ENCODE data around the gene P2RY12.

The P2RY12 gene

GRCh38 chr3:151383111-151383510 lies 1.4 kb downstream of the P2RY12 start:
- H3K27me3 Mint-ChIP-seq = no peaks in the 10 kb centered on the region
- H3K36me3 Mint-ChIP-seq = no peaks in the 10 kb centered on the region
- H3K27ac Mint-ChIP-seq = peak overlapping the region; percentile 94
- peak overlapping the region; percentile 9 for H3K4me3 Mint-ChIP-seq
- no peaks in the 10 kb centered on the region for H3K9me3 Mint-ChIP-seq
- ATAC-seq (ENCODE audit: low read depth) (no peak), DNase-seq (ENCODE audit: low spot score in 2 of 2) (no peak)
- H3K4me1 Mint-ChIP-seq = peaks cover 42% of the 10 kb centered on the region

DNA sequence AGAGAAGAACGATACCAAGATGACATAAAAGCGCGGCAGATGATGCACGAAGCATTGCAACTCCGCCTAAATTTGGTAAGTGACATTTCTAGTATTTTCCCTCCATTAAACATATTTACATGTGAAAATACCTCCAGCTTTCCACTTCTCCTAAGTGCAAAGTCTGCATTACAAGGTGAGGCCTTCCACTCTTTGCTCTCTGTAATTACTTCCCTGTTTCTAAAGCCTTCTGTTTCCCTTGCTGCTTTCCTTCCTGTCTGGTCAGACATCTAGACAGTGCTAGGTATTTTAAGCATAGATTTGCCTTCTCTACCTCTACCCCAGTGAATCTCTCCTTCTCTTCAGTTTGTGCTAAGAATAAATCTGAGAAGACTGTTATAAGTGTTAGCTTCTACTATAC lies 1.9 kb downstream of the P2RY12 start:
- ATAC-seq (ENCODE audit: low read depth) (peak; percentile 68), DNase-seq (ENCODE audit: low spot score in 2 of 2) (peak in 1 of 2 donors; percentile 23)
- Mint-ChIP-seq H3K4me1 (peaks cover 42% of the 10 kb centered on the region), H3K9me3 (no peaks in the 10 kb centered on the region), H3K27ac (peak overlapping the region; percentile 94), H3K4me3 (peak overlapping the region; percentile 9), H3K36me3 (no peaks in the 10 kb centered on the region), H3K27me3 (no peaks in the 10 kb centered on the region)

DNA sequence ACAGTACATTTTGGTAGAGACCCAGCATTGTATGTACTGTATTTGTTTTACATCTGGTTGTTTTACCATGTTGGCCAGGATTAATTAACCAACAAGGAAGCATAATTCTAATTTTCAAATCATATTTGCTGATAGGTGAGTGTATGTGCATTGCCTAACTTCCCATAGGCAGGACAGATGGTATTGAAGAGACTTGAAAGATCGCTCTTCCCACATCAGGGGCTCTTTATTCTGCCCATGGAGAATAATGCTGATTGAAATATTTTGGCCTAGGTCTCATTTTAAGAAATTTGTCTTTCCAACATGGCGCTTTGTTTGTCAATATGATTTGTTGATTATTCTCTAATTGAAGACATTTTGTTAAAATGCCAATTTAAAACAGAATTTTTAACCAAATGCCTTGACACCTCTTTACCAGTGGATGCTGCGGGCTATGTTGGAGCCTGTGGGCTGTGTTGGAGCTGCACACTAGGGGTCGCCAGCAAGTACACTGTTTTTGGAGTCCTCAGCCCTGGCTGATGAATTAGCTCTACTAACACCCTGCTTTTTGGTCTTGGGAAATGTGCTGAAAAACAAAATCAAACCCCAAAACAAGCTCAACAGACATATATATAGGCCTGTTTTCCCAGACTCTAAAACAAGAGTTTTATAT lies 5.3 kb downstream of the P2RY12 start:
- Mint-ChIP-seq H3K27ac (peak overlapping the region; percentile 14), H3K36me3 (no peaks in the 10 kb centered on the region), H3K27me3 (no peaks in the 10 kb centered on the region), H3K4me1 (peaks cover 28% of the 10 kb centered on the region), H3K4me3 (no peak overlapping the region), H3K9me3 (no peaks in the 10 kb centered on the region)
- DNase-seq (ENCODE audit: low spot score in 2 of 2) (peak in 1 of 2 donors; percentile 31), ATAC-seq (ENCODE audit: low read depth) (peak; percentile 62)

DNA sequence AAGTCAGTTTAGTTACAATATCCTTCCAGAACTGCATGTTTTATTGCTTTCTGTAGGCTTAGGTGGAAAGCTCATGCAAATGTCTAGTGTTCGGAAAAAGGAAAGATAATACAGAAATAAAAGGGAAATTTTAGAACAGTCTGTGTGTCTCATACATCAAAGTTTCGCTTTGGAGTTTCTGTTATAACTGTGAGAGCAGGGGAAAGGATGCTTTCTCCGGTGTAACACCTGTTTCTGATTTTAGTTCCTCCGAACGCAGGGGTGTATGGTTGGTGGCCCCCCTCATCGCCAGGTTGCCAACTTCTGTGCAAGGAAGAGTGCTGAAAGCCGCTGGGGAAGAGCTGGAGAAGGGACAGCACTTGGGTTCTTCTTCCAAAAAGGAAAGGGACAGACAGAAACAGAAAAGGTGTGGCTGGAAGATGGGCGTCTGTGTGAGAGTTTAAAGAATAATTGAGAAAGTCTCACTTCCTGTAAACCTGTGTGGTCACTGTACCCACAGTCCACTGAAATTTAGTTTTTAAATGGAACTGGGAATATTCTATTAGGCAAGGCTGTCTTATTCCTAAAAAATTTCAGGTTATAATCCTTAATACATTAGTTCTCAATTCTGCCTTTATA lies 6.7 kb downstream of the P2RY12 start:
- H3K4me3 Mint-ChIP-seq = peak overlapping the region; percentile 82
- no peaks in the 10 kb centered on the region for H3K9me3 Mint-ChIP-seq
- H3K27me3 Mint-ChIP-seq = no peaks in the 10 kb centered on the region
- H3K27ac Mint-ChIP-seq = peak overlapping the region; percentile 85
- peaks cover 17% of the 10 kb centered on the region for H3K4me1 Mint-ChIP-seq
- ATAC-seq (ENCODE audit: low read depth) (peak; percentile 53), DNase-seq (ENCODE audit: low spot score in 2 of 2) (no peak)
- no peaks in the 10 kb centered on the region for H3K36me3 Mint-ChIP-seq

- no peak for ATAC-seq (ENCODE audit: low read depth)
- H3K36me3 Mint-ChIP-seq = no peaks in the 10 kb centered on the region
- H3K9me3 Mint-ChIP-seq = no peaks in the 10 kb centered on the region
- no peaks in the 10 kb centered on the region for H3K4me1 Mint-ChIP-seq
- no peak overlapping the region for H3K4me3 Mint-ChIP-seq
- H3K27me3 Mint-ChIP-seq = no peaks in the 10 kb centered on the region
- DNase-seq (ENCODE audit: low spot score in 2 of 2) = no peak
- H3K27ac Mint-ChIP-seq = no peak overlapping the region
Observed at GRCh38 chr3:151372063-151372820, 12.3 kb downstream of the P2RY12 start.

- Mint-ChIP-seq H3K36me3 (no peaks in the 10 kb centered on the region), H3K9me3 (no peaks in the 10 kb centered on the region), H3K4me3 (no peak overlapping the region), H3K27me3 (no peaks in the 10 kb centered on the region), H3K27ac (no peak overlapping the region), H3K4me1 (no peaks in the 10 kb centered on the region)
- ATAC-seq (ENCODE audit: low read depth) = no peak
- no peak for DNase-seq (ENCODE audit: low spot score in 2 of 2)
Observed at GRCh38 chr3:151371526-151371925, 13.0 kb downstream of the P2RY12 start.

DNA sequence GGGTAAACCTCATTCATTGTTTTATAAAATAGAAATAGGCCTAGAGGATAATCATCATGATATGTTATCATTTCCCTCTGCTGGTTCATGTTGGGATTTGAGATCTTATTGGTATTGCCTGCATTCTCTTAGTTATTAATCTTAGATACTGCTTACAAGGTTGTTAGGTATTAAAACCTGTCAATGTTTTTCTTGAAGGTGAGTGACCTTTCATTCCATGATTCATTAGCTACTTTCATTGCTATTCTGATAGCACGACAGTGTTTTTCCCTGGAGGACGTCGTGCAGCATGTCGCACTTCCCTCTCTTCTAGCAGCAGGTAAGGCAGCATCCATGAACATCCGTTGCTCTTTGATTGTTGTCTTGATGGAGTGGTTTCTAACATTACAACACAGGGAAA lies 17.1 kb downstream of the P2RY12 start:
- H3K27me3 Mint-ChIP-seq = no peaks in the 10 kb centered on the region
- no peaks in the 10 kb centered on the region for H3K9me3 Mint-ChIP-seq
- DNase-seq (ENCODE audit: low spot score in 2 of 2) (no peak), ATAC-seq (ENCODE audit: low read depth) (no peak)
- no peak overlapping the region for H3K27ac Mint-ChIP-seq
- H3K4me3 Mint-ChIP-seq = no peak overlapping the region
- peaks cover 2% of the 10 kb centered on the region for H3K4me1 Mint-ChIP-seq
- no peaks in the 10 kb centered on the region for H3K36me3 Mint-ChIP-seq

GRCh38 chr3:151366993-151367392 lies 17.6 kb downstream of the P2RY12 start:
- Mint-ChIP-seq H3K4me1 (peaks cover 2% of the 10 kb centered on the region), H3K9me3 (no peaks in the 10 kb centered on the region), H3K27me3 (no peaks in the 10 kb centered on the region), H3K36me3 (no peaks in the 10 kb centered on the region), H3K4me3 (no peak overlapping the region), H3K27ac (no peak overlapping the region)
- ATAC-seq (ENCODE audit: low read depth) = no peak
- no peak for DNase-seq (ENCODE audit: low spot score in 2 of 2)

DNA sequence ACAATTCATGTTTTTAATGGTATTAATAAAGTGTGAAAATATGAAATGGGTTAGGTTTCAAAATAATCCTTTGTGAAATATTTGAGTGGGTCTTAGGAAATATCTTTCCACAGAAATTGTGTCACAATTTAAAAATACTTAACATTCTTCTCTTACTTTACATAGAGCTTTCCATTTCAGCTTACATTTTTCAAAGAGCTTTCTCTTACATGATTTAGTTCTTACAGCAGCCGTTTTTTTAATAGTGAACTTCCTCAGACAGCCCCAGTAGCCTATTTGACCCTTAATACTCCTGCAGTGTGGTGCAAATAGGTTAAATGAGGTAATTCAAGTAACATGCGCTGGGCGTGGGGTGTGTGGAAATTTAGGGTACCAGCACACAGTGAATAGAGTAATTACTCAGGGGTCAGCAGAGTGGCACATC lies 21.8 kb downstream of the P2RY12 start:
- H3K27ac Mint-ChIP-seq = peak overlapping the region; percentile 38

GRCh38 chr3:151357463-151357850 lies 27.1 kb downstream of the P2RY12 start:
- H3K27ac Mint-ChIP-seq = peak overlapping the region; percentile 59
- no peaks in the 10 kb centered on the region for H3K27me3 Mint-ChIP-seq
- no peak for DNase-seq (ENCODE audit: low spot score in 2 of 2)
- H3K4me3 Mint-ChIP-seq = no peak overlapping the region
- H3K9me3 Mint-ChIP-seq = no peaks in the 10 kb centered on the region
- no peak for ATAC-seq (ENCODE audit: low read depth)
- peaks cover 8% of the 10 kb centered on the region for H3K4me1 Mint-ChIP-seq
- no peaks in the 10 kb centered on the region for H3K36me3 Mint-ChIP-seq

More for the DNA sequence above, 21.8 kb downstream of the P2RY12 start:
- H3K4me1 Mint-ChIP-seq = peaks cover 2% of the 10 kb centered on the region
- no peaks in the 10 kb centered on the region for H3K36me3 Mint-ChIP-seq
- H3K27me3 Mint-ChIP-seq = no peaks in the 10 kb centered on the region
- no peaks in the 10 kb centered on the region for H3K9me3 Mint-ChIP-seq
- DNase-seq (ENCODE audit: low spot score in 2 of 2) (no peak), ATAC-seq (ENCODE audit: low read depth) (no peak)
- H3K4me3 Mint-ChIP-seq = no peak overlapping the region

- Mint-ChIP-seq H3K27ac (peak overlapping the region; percentile 59), H3K36me3 (no peaks in the 10 kb centered on the region), H3K4me3 (no peak overlapping the region), H3K9me3 (no peaks in the 10 kb centered on the region), H3K27me3 (no peaks in the 10 kb centered on the region), H3K4me1 (peaks cover 8% of the 10 kb centered on the region)
- ATAC-seq (ENCODE audit: low read depth) (peak; percentile 78), DNase-seq (ENCODE audit: low spot score in 2 of 2) (no peak)
Observed at GRCh38 chr3:151356794-151357462, 27.6 kb downstream of the P2RY12 start.

DNA sequence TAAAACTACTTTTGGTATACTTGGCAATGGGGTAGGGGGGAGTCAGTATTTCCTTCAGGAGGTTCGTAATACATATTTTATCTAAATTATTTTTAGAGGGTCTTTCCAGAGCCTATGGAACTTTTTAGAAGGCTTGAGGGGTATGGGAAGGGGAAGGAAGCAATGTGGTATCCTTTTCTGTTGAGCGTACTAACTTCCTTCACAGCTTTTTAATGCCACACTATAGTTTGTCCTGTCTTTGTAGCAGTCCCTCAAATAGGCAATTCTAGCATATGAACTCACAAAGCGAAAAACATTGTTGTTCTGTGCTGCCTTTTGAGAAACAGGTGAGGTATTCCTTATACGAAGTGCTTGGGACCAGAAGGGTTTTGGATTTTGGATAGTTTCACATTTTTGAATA lies 32.9 kb downstream of the P2RY12 start:
- H3K36me3 Mint-ChIP-seq = no peaks in the 10 kb centered on the region
- peaks cover 14% of the 10 kb centered on the region for H3K4me1 Mint-ChIP-seq
- peak; percentile 49 for ATAC-seq (ENCODE audit: low read depth)
- H3K9me3 Mint-ChIP-seq = no peaks in the 10 kb centered on the region
- no peak for DNase-seq (ENCODE audit: low spot score in 2 of 2)
- peak overlapping the region; percentile 74 for H3K27ac Mint-ChIP-seq
- no peaks in the 10 kb centered on the region for H3K27me3 Mint-ChIP-seq
- H3K4me3 Mint-ChIP-seq = no peak overlapping the region

DNA sequence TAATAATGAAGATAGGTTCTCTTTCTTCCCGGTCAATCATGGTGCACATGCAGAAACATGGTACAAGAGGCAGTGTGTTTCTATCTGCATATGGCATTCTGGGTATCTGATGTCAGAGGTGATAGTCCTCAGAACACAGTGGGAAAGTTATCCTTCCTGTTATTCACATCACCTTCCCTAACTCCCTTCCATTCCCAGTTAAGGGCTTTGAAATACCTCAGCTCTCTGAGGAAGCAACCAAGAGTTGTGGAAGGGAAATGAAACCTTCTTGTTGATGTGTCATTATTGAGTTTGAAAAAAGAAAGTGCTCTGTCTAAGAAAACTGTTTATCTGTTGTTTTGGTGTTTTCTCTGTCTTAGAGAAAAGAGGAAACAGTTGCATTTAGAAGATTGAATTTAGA lies 33.3 kb downstream of the P2RY12 start:
- Mint-ChIP-seq H3K27me3 (peaks cover 1% of the 10 kb centered on the region), H3K9me3 (no peaks in the 10 kb centered on the region), H3K27ac (peak overlapping the region; percentile 74), H3K4me3 (no peak overlapping the region), H3K36me3 (no peaks in the 10 kb centered on the region), H3K4me1 (peaks cover 16% of the 10 kb centered on the region)
- ATAC-seq (ENCODE audit: low read depth) (peak; percentile 86), DNase-seq (ENCODE audit: low spot score in 2 of 2) (no peak)

- H3K27me3 Mint-ChIP-seq = peaks cover 2% of the 10 kb centered on the region
- H3K4me1 Mint-ChIP-seq = peaks cover 18% of the 10 kb centered on the region
- no peaks in the 10 kb centered on the region for H3K9me3 Mint-ChIP-seq
- no peaks in the 10 kb centered on the region for H3K36me3 Mint-ChIP-seq
- no peak for DNase-seq (ENCODE audit: low spot score in 2 of 2)
- no peak overlapping the region for H3K4me3 Mint-ChIP-seq
- no peak overlapping the region for H3K27ac Mint-ChIP-seq
- no peak for ATAC-seq (ENCODE audit: low read depth)
Observed at GRCh38 chr3:151350656-151351055, 33.9 kb downstream of the P2RY12 start.

All from memory B cell (primary cell).